Activated CD4-positive, alpha-beta memory T cell treated with anti-CD3 and anti-CD28 coated beads, Interleukin-2, amount 10 ng/mL, durations not matched to agents 7 days and 5 days (primary cell): ENCODE data around the gene KCNC4. TPM values are rescaled to one million over a fixed set of nuclear protein-coding genes. Genes with fewer than 3 reads are reported as not detected.

Source experiments
- CTCF ChIA-PET: fragments of 350-600 bp; sonication (Branson Sonifier 250); formaldehyde crosslinking; loops from one replicate; lab custom pipeline; 2021; ENCODE audit warnings: antibody characterized with exemption, inconsistent platforms; lab: Charles Lee
- POLR2A ChIA-PET: fragments of 350-600 bp; sonication (Branson Sonifier 250); formaldehyde crosslinking; loops from one replicate; lab custom pipeline; 2021; ENCODE audit warnings: antibody characterized with exemption; lab: Charles Lee
- DNase-seq: peaks from one replicate; pipeline ENCODE4 v3.0.0-alpha.2; 2020
- H3K27ac Mint-ChIP-seq: one replicate; pipeline ENCODE4 v1.8.0; 2021; ENCODE audit warnings: mild to moderate bottlenecking, mixed read lengths
- H3K27me3 Mint-ChIP-seq: one replicate; pipeline ENCODE4 v1.8.0; 2021; ENCODE audit warnings: mixed read lengths
- H3K36me3 Mint-ChIP-seq: one replicate; pipeline ENCODE4 v1.8.0; 2021; ENCODE audit warnings: low read depth, mixed read lengths
- H3K4me1 Mint-ChIP-seq: one replicate; pipeline ENCODE4 v1.8.0; 2021; ENCODE audit warnings: mixed read lengths
- H3K4me3 Mint-ChIP-seq: one replicate; pipeline ENCODE4 v1.8.0; 2021; ENCODE audit warnings: mild to moderate bottlenecking, mixed read lengths
- H3K9me3 Mint-ChIP-seq: one replicate; pipeline ENCODE4 v1.8.0; 2021; ENCODE audit warnings: mixed read lengths
- total RNA-seq, 2 experiments: library from RNA; stranded (reverse); gene quantifications; one replicate each; pipeline ENCODE4 v1.2.3, GENCODE V29; 2021

Gene KCNC4
- total RNA-seq, 2 experiments from 2014 or later: 6.8 to 8.1 TPM

- H3K9me3 Mint-ChIP-seq: no peaks in the 10 kb centered on the region
- H3K4me1 Mint-ChIP-seq: peaks cover 24% of the 10 kb centered on the region
- H3K36me3 Mint-ChIP-seq: no peaks in the 10 kb centered on the region
- H3K27ac Mint-ChIP-seq: no peak overlapping the region
- CTCF ChIA-PET: interaction anchor here (1.0 kb wide), 1 partner anchor 10 kb away, joined by 4 read pairs; no protein-coding TSS in a partner anchor
- no peak overlapping the region for H3K4me3 Mint-ChIP-seq
- H3K27me3 Mint-ChIP-seq: peaks cover under 1% of the 10 kb centered on the region
- POLR2A ChIA-PET: no interaction called here
- DNase-seq: no peak
Observed at GRCh38 chr1:110218137-110218536, 8.0 kb downstream of the KCNC4 start.

GRCh38 chr1:110218739-110219138, 8.6 kb downstream of the KCNC4 start:
- Mint-ChIP-seq H3K9me3 (no peaks in the 10 kb centered on the region), H3K27ac (no peak overlapping the region), H3K27me3 (no peaks in the 10 kb centered on the region), H3K4me3 (no peak overlapping the region), H3K36me3 (no peaks in the 10 kb centered on the region), H3K4me1 (peaks cover 18% of the 10 kb centered on the region)
- ChIA-PET CTCF (interaction anchor here (0.7 to 1.8 kb wide), 3 partner anchors 9 to 16 kb away, joined by 3 to 9 read pairs (median 3); no protein-coding TSS in a partner anchor), POLR2A (interaction anchor here (1.4 kb wide), 2 partner anchors 8 to 9 kb away, joined by 3 to 4 read pairs; partner anchors contain the start of gene KCNC4)
- no peak for DNase-seq

GRCh38 chr1:110220324-110220723, 10.2 kb downstream of the KCNC4 start:
- Mint-ChIP-seq H3K9me3 (no peaks in the 10 kb centered on the region), H3K36me3 (no peaks in the 10 kb centered on the region), H3K4me1 (peaks cover 9% of the 10 kb centered on the region), H3K27ac (no peak overlapping the region), H3K4me3 (no peak overlapping the region), H3K27me3 (no peaks in the 10 kb centered on the region)
- CTCF ChIA-PET: interaction anchor here (1.2 to 1.8 kb wide), 2 partner anchors 12 to 17 kb away, joined by 5 to 9 read pairs; no protein-coding TSS in a partner anchor
- no peak for DNase-seq
- POLR2A ChIA-PET: no interaction called here

- no peaks in the 10 kb centered on the region for H3K36me3 Mint-ChIP-seq
Observed at GRCh38 chr1:110221119-110221518, 11.0 kb downstream of the KCNC4 start.

GRCh38 chr1:110223127-110223526, 13.0 kb downstream of the KCNC4 start:
- Mint-ChIP-seq H3K4me1 (no peaks in the 10 kb centered on the region), H3K4me3 (no peak overlapping the region), H3K27ac (no peak overlapping the region), H3K27me3 (no peaks in the 10 kb centered on the region), H3K36me3 (no peaks in the 10 kb centered on the region), H3K9me3 (no peaks in the 10 kb centered on the region)
- POLR2A ChIA-PET: no interaction called here
- DNase-seq: no peak
- CTCF ChIA-PET: no interaction called here

More at GRCh38 chr1:110221119-110221518, 11.0 kb downstream of the KCNC4 start:
- Mint-ChIP-seq H3K27me3 (no peaks in the 10 kb centered on the region), H3K4me1 (peaks cover 9% of the 10 kb centered on the region), H3K27ac (no peak overlapping the region), H3K9me3 (no peaks in the 10 kb centered on the region), H3K4me3 (no peak overlapping the region)
- ChIA-PET POLR2A (no interaction called here), CTCF (no interaction called here)
- no peak for DNase-seq

GRCh38 chr1:110223581-110223980, 13.5 kb downstream of the KCNC4 start:
- ChIA-PET POLR2A (interaction anchor here (1.5 kb wide), 1 partner anchor 12 kb away, joined by 6 read pairs; no protein-coding TSS in a partner anchor), CTCF (no interaction called here)
- DNase-seq: no peak
- Mint-ChIP-seq H3K27me3 (no peaks in the 10 kb centered on the region), H3K9me3 (no peaks in the 10 kb centered on the region), H3K27ac (no peak overlapping the region), H3K4me1 (no peaks in the 10 kb centered on the region), H3K4me3 (no peak overlapping the region), H3K36me3 (no peaks in the 10 kb centered on the region)

GRCh38 chr1:110224240-110224995, 14.3 kb downstream of the KCNC4 start:
- no peaks in the 10 kb centered on the region for H3K36me3 Mint-ChIP-seq
- no peaks in the 10 kb centered on the region for H3K27me3 Mint-ChIP-seq
- H3K4me1 Mint-ChIP-seq: no peaks in the 10 kb centered on the region
- ChIA-PET CTCF (interaction anchor here (1.4 kb wide), 1 partner anchor 17 kb away, joined by 5 read pairs; no protein-coding TSS in a partner anchor), POLR2A (interaction anchor here (1.5 kb wide), 1 partner anchor 13 kb away, joined by 6 read pairs; no protein-coding TSS in a partner anchor)
- no peak overlapping the region for H3K4me3 Mint-ChIP-seq
- no peak overlapping the region for H3K27ac Mint-ChIP-seq
- no peak for DNase-seq
- no peaks in the 10 kb centered on the region for H3K9me3 Mint-ChIP-seq

- H3K27me3 Mint-ChIP-seq: no peaks in the 10 kb centered on the region
- CTCF ChIA-PET: interaction anchor here (1.4 kb wide), 1 partner anchor 17 kb away, joined by 5 read pairs; no protein-coding TSS in a partner anchor
- no peak overlapping the region for H3K4me3 Mint-ChIP-seq
Observed at GRCh38 chr1:110225212-110225611, 15.1 kb downstream of the KCNC4 start.

GRCh38 chr1:110225756-110226404, 15.8 kb downstream of the KCNC4 start:
- no peaks in the 10 kb centered on the region for H3K4me1 Mint-ChIP-seq
- ChIA-PET POLR2A (no interaction called here), CTCF (no interaction called here)
- no peak for DNase-seq
- no peaks in the 10 kb centered on the region for H3K9me3 Mint-ChIP-seq
- H3K36me3 Mint-ChIP-seq: no peaks in the 10 kb centered on the region
- no peak overlapping the region for H3K4me3 Mint-ChIP-seq
- no peaks in the 10 kb centered on the region for H3K27me3 Mint-ChIP-seq
- no peak overlapping the region for H3K27ac Mint-ChIP-seq

More at GRCh38 chr1:110225212-110225611, 15.1 kb downstream of the KCNC4 start:
- no peaks in the 10 kb centered on the region for H3K9me3 Mint-ChIP-seq
- H3K4me1 Mint-ChIP-seq: no peaks in the 10 kb centered on the region
- no peaks in the 10 kb centered on the region for H3K36me3 Mint-ChIP-seq
- no peak for DNase-seq
- POLR2A ChIA-PET: no interaction called here
- no peak overlapping the region for H3K27ac Mint-ChIP-seq

- ChIA-PET CTCF (interaction anchor here (1.2 kb wide), 1 partner anchor 20 kb away, joined by 3 read pairs; no protein-coding TSS in a partner anchor), POLR2A (no interaction called here)
- H3K36me3 Mint-ChIP-seq: no peaks in the 10 kb centered on the region
- no peaks in the 10 kb centered on the region for H3K4me1 Mint-ChIP-seq
- no peaks in the 10 kb centered on the region for H3K9me3 Mint-ChIP-seq
- H3K4me3 Mint-ChIP-seq: no peak overlapping the region
- no peak overlapping the region for H3K27ac Mint-ChIP-seq
- no peaks in the 10 kb centered on the region for H3K27me3 Mint-ChIP-seq
- DNase-seq: no peak
Observed at GRCh38 chr1:110227774-110228173, 17.7 kb downstream of the KCNC4 start.

- Mint-ChIP-seq H3K27me3 (no peaks in the 10 kb centered on the region), H3K27ac (no peak overlapping the region), H3K36me3 (no peaks in the 10 kb centered on the region), H3K9me3 (no peaks in the 10 kb centered on the region), H3K4me3 (no peak overlapping the region), H3K4me1 (no peaks in the 10 kb centered on the region)
- CTCF ChIA-PET: interaction anchor here (0.6 kb wide), 1 partner anchor 38 kb away, joined by 4 read pairs; no protein-coding TSS in a partner anchor
- no peak for DNase-seq
- POLR2A ChIA-PET: no interaction called here
Observed at GRCh38 chr1:110228381-110228780, 18.3 kb downstream of the KCNC4 start.

GRCh38 chr1:110228869-110229268, 18.8 kb downstream of the KCNC4 start:
- CTCF ChIA-PET: interaction anchor here (0.6 kb wide), 1 partner anchor 38 kb away, joined by 4 read pairs; no protein-coding TSS in a partner anchor
- no peak overlapping the region for H3K27ac Mint-ChIP-seq

More at GRCh38 chr1:110228869-110229268, 18.8 kb downstream of the KCNC4 start:
- DNase-seq: no peak
- POLR2A ChIA-PET: no interaction called here
- Mint-ChIP-seq H3K4me3 (no peak overlapping the region), H3K27me3 (no peaks in the 10 kb centered on the region), H3K9me3 (no peaks in the 10 kb centered on the region), H3K4me1 (no peaks in the 10 kb centered on the region), H3K36me3 (no peaks in the 10 kb centered on the region)
